HL-60/S4 (cell line): ENCODE measurements around the gene PAX5.

ENCODE experiments used
- in situ Hi-C: fragments of 300-500 bp; cut with MboI; formaldehyde crosslinking; loops from 2 replicates; pipeline ENCODE4 v1.14.3; 2022; ENCODE audit warnings: low sequenced_read_pairs

PAX5 gene

GRCh38 chr9:36903541-36904435 lies 130.3 kb downstream of the PAX5 start:
- in situ Hi-C loops, result no loop called here

DNA sequence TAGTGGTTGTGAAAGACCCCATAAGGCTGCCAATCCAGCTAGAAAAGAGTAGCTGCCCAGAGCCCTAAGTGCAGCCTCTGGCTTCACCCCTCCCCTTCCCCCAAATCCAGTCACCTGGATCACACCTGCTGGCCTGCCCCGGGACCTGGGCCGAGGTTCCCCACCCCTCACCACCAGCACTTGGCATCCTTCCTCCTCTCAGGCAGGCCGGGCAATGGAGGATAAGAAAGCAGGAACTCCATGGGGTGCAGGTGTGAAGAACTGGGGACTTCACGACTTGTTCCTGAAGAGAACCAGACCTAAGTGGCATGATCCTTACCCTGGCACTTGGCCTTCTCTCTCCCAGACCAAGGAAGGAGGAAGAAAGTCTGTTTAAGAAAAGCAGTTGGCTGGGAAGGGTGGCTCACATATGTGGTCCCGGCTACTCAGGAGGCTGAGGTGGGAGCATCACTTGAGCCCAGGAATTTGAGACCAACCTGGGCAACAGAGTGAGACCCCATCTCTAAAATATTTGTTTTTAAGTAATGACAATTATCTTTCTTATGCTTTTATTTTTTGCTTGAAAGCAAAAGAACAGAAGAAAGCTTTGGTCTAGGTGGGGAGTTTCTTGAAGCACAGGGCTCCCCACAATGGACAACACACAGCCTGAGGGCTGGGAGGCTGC lies 131.1 kb downstream of the PAX5 start:
- in situ Hi-C loops, result no loop called here

DNA sequence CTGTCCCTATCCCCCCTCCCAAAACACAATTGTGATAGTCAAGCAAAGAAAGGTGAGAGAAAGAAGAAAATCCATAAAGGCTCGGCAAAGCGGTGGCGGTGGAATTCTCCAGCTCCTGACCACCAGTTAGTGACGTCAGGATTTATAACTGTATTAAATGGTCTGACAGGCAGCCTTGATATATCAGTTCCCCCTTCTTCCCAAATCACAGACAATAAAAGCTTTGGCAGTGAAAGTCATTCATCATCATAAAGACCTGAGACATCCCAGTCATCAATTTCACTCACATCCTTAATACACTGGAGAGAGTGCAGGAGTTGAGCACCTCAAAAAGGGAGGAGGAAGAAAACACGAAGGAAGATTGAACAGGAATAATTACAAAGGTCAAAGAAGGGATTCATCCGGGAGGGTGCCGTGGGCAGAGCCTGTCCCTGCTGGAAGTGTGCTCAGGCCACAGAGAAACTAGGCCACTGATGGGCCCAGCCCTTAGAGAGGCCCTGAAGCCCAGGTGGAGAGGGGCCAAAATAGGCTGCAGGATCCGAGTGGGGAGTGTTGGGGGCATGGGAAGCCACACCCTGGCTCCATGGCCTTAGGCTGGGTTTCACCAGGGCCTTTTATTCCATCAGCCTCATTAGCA lies 131.9 kb downstream of the PAX5 start:
- in situ Hi-C loops, result no loop called here

GRCh38 chr9:36901528-36901927 lies 132.5 kb downstream of the PAX5 start:
- in situ Hi-C loops, result no loop called here

GRCh38 chr9:36900856-36901220 lies 133.2 kb downstream of the PAX5 start:
- in situ Hi-C loops, result no loop called here

DNA sequence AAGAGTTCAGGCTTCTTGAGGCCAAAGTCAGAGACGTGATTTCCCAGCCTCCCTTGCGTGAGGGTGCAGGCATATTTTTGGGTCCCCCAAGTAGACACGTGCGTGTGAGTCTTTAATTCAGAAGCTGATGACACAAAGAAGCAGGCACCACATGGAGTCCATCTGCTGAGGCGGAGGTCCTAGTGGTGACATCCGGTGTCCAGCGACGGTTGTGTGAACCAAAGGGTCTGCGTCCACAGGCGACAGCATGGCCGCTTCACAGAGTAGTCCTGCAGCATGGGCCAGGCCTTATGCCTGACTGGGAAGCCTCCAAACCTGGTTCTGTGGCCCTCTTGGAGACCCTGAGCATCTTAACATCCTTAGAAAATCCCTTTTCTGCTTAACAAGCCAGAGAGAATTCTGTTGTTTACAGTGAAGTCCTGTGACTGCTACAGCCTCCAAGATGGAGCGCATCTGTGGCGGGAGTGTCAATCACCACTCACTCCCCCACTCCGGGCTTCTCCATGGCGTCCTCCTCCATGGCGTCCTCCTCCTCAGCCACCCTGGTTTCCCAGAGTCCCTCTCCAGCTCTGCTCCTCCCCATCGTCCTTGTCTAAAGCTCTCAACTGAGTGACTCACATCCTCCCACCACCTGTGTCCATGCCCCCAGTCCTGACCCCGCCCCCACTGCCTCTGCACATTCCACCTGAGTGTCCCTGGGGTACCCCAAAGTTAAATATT lies 133.8 kb downstream of the PAX5 start:
- in situ Hi-C loops, result no loop called here

GRCh38 chr9:36899406-36899805 lies 134.7 kb downstream of the PAX5 start:
- in situ Hi-C loops, result no loop called here

GRCh38 chr9:36898431-36899020 lies 135.5 kb downstream of the PAX5 start:
- in situ Hi-C loops, result no loop called here

DNA sequence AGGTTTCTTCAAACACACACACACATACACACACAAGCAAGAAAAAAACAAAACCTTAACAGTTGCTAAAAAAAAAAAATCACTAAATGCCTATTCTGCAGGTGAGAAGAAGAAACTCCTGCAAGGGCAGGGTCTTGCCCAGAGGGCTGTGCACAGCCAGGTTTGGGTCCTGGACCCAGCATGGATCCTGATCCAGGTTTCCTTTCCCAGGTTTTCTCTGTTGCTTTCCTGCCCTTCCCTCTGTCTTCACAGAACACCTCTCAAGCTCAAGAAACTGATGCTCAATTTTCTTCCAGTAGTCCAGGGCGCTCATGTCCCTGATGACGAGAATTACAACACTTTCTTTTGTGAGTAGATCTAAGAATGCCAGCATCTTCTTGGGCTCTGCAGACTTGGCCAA lies 136.6 kb downstream of the PAX5 start:
- in situ Hi-C loops, result no loop called here

- in situ Hi-C loops, result no loop called here
Observed at GRCh38 chr9:36897019-36897418, 137.0 kb downstream of the PAX5 start.

DNA sequence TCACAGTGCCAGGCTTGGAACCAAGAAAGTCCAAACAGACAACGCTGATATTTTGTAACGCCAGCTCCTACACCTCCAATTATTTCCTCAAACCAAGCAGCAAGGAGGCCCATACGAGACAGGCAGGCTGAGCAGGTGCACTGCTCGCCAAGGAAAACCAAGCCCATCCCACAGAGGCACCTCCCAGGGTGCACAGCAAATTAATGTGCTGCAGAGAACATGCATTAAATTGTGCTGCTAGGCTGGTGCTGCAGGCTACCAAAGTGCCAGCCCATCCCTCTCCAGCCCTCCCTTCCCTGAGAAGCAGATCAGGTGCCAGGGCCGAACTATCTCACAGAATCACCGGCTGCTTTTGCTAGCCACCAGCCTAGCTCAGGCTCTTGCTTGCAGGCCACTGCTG lies 137.8 kb downstream of the PAX5 start:
- in situ Hi-C loops, result no loop called here

- in situ Hi-C loops, result no loop called here
Observed at GRCh38 chr9:36895744-36896260, 138.3 kb downstream of the PAX5 start.

DNA sequence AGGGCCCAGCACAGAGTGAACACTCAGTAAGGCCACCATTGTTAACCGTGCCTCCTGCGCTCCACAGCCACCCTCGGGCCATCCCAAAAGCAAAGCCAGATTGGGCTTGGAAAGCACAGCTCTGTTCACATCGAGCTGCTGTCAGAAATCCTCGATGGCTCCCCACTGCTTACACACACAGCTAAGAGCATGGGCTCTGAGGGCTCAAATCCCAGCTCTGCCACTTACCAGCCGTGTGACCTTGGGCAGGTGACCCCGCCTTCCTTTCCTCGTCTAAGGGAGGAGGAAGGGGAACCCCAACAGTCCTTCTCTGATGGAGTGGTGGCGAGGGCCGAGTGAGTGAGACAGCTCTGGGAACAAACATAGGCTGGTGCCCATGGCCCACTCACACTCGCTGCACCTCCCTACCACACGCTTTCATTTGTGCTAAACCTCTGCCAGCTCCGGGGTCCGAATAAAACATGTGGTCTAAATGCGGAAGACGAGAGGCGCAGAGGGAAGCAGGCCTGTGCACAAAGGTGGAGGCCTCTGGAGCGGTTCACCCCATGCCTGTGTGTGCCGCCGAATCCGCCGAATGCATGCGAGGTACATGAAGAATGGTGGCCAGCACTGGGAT lies 139.3 kb downstream of the PAX5 start:
- in situ Hi-C loops, result no loop called here

- in situ Hi-C loops, result no loop called here
Observed at GRCh38 chr9:36893911-36894310, 140.2 kb downstream of the PAX5 start.

DNA sequence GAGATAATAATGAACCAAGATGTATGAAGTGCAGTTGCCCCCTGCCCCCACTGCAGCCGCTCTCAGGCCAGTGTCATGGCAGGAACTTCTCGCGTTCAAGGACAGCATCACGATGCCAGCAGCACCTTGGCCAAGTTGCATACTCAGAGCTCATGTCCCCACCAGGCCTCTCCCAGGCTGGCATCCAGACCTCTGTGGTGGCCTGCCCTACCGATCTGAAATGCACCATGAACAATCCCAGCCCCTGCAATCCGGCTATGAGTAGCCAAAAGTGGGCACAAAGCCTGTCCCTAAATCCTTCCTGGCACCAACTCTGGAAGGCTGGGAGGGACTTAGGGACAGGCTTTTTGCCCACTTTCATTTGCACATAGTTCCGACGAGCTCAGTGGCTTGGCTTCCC lies 140.9 kb downstream of the PAX5 start:
- in situ Hi-C loops, result no loop called here

DNA sequence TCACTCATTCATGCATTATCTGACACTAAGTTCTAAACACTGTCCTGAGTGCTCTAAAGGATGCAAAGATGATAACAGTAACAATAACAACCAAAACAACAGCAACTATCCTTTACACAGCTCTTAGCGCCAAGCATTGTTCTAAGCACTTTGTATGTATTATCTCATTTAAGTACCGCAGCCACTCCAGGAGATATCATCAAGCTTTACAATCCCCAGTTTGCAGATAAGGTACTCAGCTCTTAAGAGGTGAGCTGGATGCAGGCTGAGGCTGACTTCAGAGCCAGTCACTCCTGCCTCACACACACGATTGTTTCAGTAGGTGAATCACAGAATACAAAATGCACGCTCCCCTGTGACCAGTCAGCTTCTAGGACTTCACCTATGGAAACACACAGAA lies 141.8 kb downstream of the PAX5 start:
- in situ Hi-C loops, result no loop called here

DNA sequence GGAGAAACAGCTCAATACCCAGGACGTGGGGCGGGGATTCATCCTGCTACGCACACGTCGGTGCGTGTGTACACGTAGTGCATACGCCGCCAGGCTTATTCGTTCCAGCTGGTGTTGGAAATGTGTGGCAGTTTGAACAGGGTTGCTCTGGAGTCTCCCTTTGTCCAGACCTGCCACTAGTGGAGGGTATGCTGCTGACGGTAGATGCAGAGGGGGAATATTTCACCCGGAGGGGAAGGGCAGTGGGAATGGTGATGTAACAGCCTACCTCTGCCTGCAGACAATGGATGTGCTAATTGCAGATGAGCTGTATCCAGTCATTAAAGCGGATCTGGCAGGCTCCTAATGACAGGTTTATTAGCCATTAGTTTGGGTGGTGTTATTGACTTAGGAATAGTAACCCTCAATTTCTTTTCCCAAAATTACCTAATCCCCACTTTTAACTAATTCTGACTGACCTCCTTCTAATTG lies 142.7 kb downstream of the PAX5 start:
- in situ Hi-C loops, result no loop called here

- in situ Hi-C loops, result no loop called here
Observed at GRCh38 chr9:36889844-36890243, 144.2 kb downstream of the PAX5 start.

GRCh38 chr9:36888551-36888950 lies 145.5 kb downstream of the PAX5 start:
- in situ Hi-C loops, result no loop called here

DNA sequence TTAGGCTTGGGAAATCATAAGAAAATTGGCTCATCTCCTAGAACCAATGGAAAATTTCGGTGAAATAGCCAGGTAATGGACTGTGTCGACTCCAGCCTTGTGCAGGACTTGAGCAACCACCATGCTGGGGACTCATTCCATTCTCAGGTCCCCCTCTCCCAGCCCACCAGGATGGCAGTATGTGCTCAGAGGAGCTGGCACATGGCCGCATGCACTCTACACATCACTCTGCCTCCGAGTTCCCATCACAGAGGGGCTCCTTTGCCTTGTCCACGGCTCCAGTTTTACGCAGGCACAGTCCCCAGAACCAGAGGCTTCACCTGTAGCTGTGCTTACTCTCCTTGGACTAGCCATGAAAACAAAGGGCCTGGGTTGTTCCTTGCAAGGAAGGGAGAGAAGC lies 149.3 kb downstream of the PAX5 start:
- in situ Hi-C loops, result no loop called here
